GM12878 (cell line): Measurements from ENCODE around the gene PRDM16. TPM values are rescaled to one million over a fixed set of nuclear protein-coding genes. Genes with fewer than 3 reads are reported as not detected.
"Not testable (repeated sequence)": the region's sequence is repeated elsewhere in the genome, so short reads cannot be mapped to it uniquely, and the experiment has no call there.

Source experiments
- ATAC-seq: fragments of 200-7000 bp; cut with Tn5 transposase; 3 replicates; pipeline ENCODE4 v1.9.1; 2020; ENCODE audit warnings: mild to moderate bottlenecking, moderate library complexity
- BruUV-seq: library from RNA; stranded (reverse); fragments of 400-500 nt; replicated peaks from 2 replicates; lab custom pipeline; 2021; lab: Mats Ljungman, UMichigan
- CTCF ChIA-PET: fragments of 300-600 bp; sonication (Branson Sonifier 250); formaldehyde crosslinking; extraction: SDS; loops from one replicate; lab custom pipeline; 2021; ENCODE audit warnings: inconsistent platforms; lab: Yijun Ruan, JAX
- POLR2A ChIA-PET: fragments of 350-600 bp; formaldehyde crosslinking; extraction: SDS; loops from one replicate; lab custom pipeline; 2021; ENCODE audit warnings: inconsistent platforms; lab: Charles Lee
- RAD21 ChIA-PET: fragments of 300-600 bp; sonication (Branson Sonifier 250); formaldehyde crosslinking; loops from one replicate; lab custom pipeline; 2023; ENCODE audit warnings: antibody characterized with exemption; ENCODE audit not compliant: unreplicated experiment; lab: Charles Lee
- SMC1A ChIA-PET: fragments of 300-600 bp; sonication (Branson Sonifier 250); formaldehyde crosslinking; loops from one replicate; lab custom pipeline; 2023; ENCODE audit not compliant: unreplicated experiment, uncharacterized antibody; lab: Charles Lee
- DNase-seq: peaks from one replicate; pipeline ENCODE4 v3.0.0-alpha.2; 2011; ENCODE audit warnings: low read depth, low spot score
- FAIRE-seq: peaks from 3 replicates; lab custom pipeline; 2011; peaks lifted over from hg19 to GRCh38; lab: Jason Lieb, UNC
- H2AFZ ChIP-seq: 2 replicates; pipeline ENCODE4 v1.6.0; 2011; ENCODE audit warnings: low read depth, low read length, control low read depth; ENCODE audit not compliant: control insufficient read depth
- H3K27ac ChIP-seq: 2 replicates; pipeline ENCODE4 v1.5.1; 2011; ENCODE audit warnings: control low read depth; ENCODE audit not compliant: control insufficient read depth, insufficient read depth
- H3K27me3 ChIP-seq, 2 experiments: replicated peaks in 1 of 2; 2 replicates each; pipeline versions ENCODE4 v1.6.0 to v1.6.1; 2011; ENCODE audit warnings: low read length in 1 of 2; ENCODE audit not compliant: control insufficient read depth in 2 of 2, insufficient read depth in 2 of 2
- H3K36me3 ChIP-seq, 2 experiments: 2 replicates each; pipeline ENCODE4 v1.5.1; 2011; ENCODE audit warnings: low read length in 1 of 2; ENCODE audit not compliant: control insufficient read depth in 2 of 2, insufficient read depth in 2 of 2
- H3K4me1 ChIP-seq: 2 replicates; pipeline ENCODE4 v1.6.1; 2011; ENCODE audit warnings: mild to moderate bottlenecking, low read length, moderate library complexity, mixed read lengths; ENCODE audit not compliant: control insufficient read depth, insufficient read depth
- H3K4me2 ChIP-seq: 2 replicates; pipeline ENCODE4 v1.6.0; 2011; ENCODE audit warnings: control low read depth; ENCODE audit not compliant: control insufficient read depth, insufficient read depth
- H3K4me3 ChIP-seq: fragments of 200-600 bp; sonication (generic); 2 replicates; pipeline ENCODE4 v1.5.1; 2016
- H3K79me2 ChIP-seq: 2 replicates; pipeline ENCODE4 v1.6.0; 2011; ENCODE audit warnings: low read length; ENCODE audit not compliant: control insufficient read depth, insufficient read depth
- H3K9ac ChIP-seq: 2 replicates; pipeline ENCODE4 v1.8.0; 2011; ENCODE audit warnings: low read length, control low read depth, mixed read lengths; ENCODE audit not compliant: control insufficient read depth, insufficient read depth
- H3K9me3 ChIP-seq: replicated peaks from 3 replicates; pipeline ENCODE4 v1.5.1; 2011; ENCODE audit warnings: mild to moderate bottlenecking, low read length; ENCODE audit not compliant: control insufficient read depth, insufficient read depth
- H4K20me1 ChIP-seq: 2 replicates; pipeline ENCODE4 v1.6.0; 2011; ENCODE audit not compliant: control insufficient read depth, insufficient read depth
- BCL11A ChIP-seq: IDR thresholded peaks from 2 replicates; pipeline ENCODE4 v1.6.1; 2011; ENCODE audit warnings: low read depth, low read length
- ETV6 ChIP-seq, 2 experiments: fragments of 450-650 bp in 1 of 2; IDR thresholded peaks in 1 of 2; conservative IDR thresholded peaks in 1 of 2; 2 replicates each; pipeline ENCODE4 v1.6.1; 2014; ENCODE audit warnings: antibody characterized with exemption in 1 of 2, borderline replicate concordance in 1 of 2, low read depth in 1 of 2, mild to moderate bottlenecking in 1 of 2, moderate library complexity in 1 of 2
- GABPA ChIP-seq: IDR thresholded peaks from 2 replicates; pipeline ENCODE4 v1.6.1; 2014; ENCODE audit warnings: antibody characterized with exemption, low read depth, mild to moderate bottlenecking, inconsistent platforms
- KLF5 ChIP-seq: fragments of 450-650 bp; IDR thresholded peaks from 2 replicates; pipeline ENCODE4 v1.6.1; 2014; ENCODE audit warnings: mild to moderate bottlenecking; ENCODE audit not compliant: partially characterized antibody
- PAX5 ChIP-seq: IDR thresholded peaks from 2 replicates; pipeline ENCODE4 v1.6.1; 2011; ENCODE audit warnings: low read depth, low read length, borderline replicate concordance
- RAD21 ChIP-seq: IDR thresholded peaks from 2 replicates; pipeline ENCODE4 v1.6.1; 2011; ENCODE audit warnings: mild to moderate bottlenecking, low read depth, low read length, moderate library complexity; ENCODE audit not compliant: insufficient read depth
- RBBP5 ChIP-seq: fragments of 200-600 bp; sonication (generic); conservative IDR thresholded peaks from 2 replicates; pipeline ENCODE4 v1.6.1; 2016
- TCF12 ChIP-seq: IDR thresholded peaks from 2 replicates; pipeline ENCODE4 v1.6.1; 2011; ENCODE audit warnings: low read depth, mild to moderate bottlenecking, low read length
- WGBS: methylation state at CpG from one replicate; pipeline ENCODE4 v1.1.6; 2016; ENCODE audit warnings: low lambda C conversion rate; ENCODE audit not compliant: insufficient replicate concordance, insufficient coverage; ENCODE audit errors: missing lambda C conversion rate; 5-methylcytosine and 5-hydroxymethylcytosine counted together
- in situ Hi-C: fragments of 300-500 bp; cut with MboI; formaldehyde crosslinking; loops from 9 replicates; pipeline ENCODE4 v1.14.3; 2018; ENCODE audit warnings: mixed read lengths
- intact Hi-C: fragments of 100-400 bp; cut with micrococcal nuclease; formaldehyde crosslinking; loops from one replicate; pipeline ENCODE4 v1.14.2; 2022; ENCODE audit not compliant: unreplicated experiment
- polyA plus RNA-seq, 11 experiments: library from polyadenylated mRNA; depleted of rRNA in 4 of 11; unstranded in 6 of 11; stranded (reverse) in 5 of 11; fragments of >200 nt; fragmentation: Nextera tagmentation in 4 of 11; fragmentation: Illumina TruSeq in 1 of 11; extraction: Ambion mirVana in 4 of 11; extraction: Trizol in 1 of 11; gene quantifications; 1 replicate in 1 of 11; 2 replicates in 10 of 11; pipeline versions ENCODE4 v1.2.1 to v1.2.3, GENCODE V29; 2011 to 2016; ENCODE audit warnings: inconsistent platforms in 2 of 11, missing spikeins in 2 of 11, low read depth in 1 of 11
- total RNA-seq, 4 experiments: library from RNA; depleted of rRNA in 3 of 4; stranded (reverse); fragments of >200 nt in 3 of 4; fragmentation: Illumina TruSeq in 1 of 4; extraction: Trizol in 1 of 4; gene quantifications; 2 replicates each; pipeline versions ENCODE4 v1.2.1 to v1.2.3, GENCODE V29; 2013 to 2021

The PRDM16 gene
- total and polyA plus RNA-seq, 10 of the 15 experiments (the other 5 are each of a cell fraction or from before 2014, with no cell fraction given): 0.03 TPM; not detected in 9

DNA sequence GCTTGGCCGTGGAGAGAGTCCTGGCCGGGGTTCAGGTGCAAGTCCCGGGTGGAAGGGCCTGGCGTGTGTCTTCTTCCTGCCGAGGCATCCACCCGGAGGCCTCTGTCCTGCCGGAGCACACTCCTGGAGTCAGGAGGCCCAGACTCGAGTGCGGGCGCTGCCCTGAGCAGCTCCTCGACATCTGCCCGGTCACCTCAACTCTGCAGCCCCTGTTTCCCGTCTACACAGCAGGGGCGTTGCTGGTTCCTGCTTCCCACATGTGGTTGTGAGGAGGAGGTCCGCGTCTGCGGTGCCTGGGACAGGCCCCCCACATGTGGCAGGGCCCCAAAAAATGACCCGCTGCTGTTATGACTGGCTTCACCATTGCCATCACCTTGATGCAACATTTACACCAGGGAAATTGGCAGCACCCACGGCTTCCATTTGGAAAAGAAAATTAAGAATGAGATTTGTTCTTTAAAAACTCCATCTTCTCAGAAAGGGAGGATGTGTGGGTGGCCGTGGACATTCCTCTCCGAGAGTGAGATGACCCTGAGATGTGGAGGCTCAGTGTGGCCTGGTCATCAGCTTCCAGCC is 169.8 kb downstream of the PRDM16 start:
- Histone ChIP-seq H4K20me1 (no peaks in the 10 kb centered on the region), H3K36me3 (no peaks in the 10 kb centered on the region), H2AFZ (no peak overlapping the region), H3K9me3 (no peaks in the 10 kb centered on the region), H3K27ac (no peak overlapping the region), H3K9ac (no peak overlapping the region), H3K4me1 (no peaks in the 10 kb centered on the region), H3K27me3 (no peaks in the 10 kb centered on the region), H3K4me2 (no peak overlapping the region), H3K4me3 (no peak overlapping the region), H3K79me2 (no peaks in the 10 kb centered on the region)
- WGBS: 36% methylated on average over 17 of the region's 21 CpGs
- CTCF ChIA-PET: no interaction called here
- intact Hi-C loops (no loop called here), in situ Hi-C loops (no loop called here)
- POLR2A ChIA-PET: no interaction called here
- DNase-seq (no peak), ATAC-seq (no peak), FAIRE-seq (no peak)
- SMC1A ChIA-PET: no interaction called here
- BruUV-seq: no TSS peak
- RAD21 ChIA-PET: no interaction called here
- no peak for TF ChIP-seq BCL11A
- no peak for TF ChIP-seq RAD21
- no peak for TF ChIP-seq RBBP5
- no peak for TF ChIP-seq ETV6 (conservative IDR thresholded peaks at IDR 0.05 in 1 of 2, IDR thresholded peaks at IDR 0.05 in 1 of 2; ENCODE audit: borderline replicate concordance in 1 of 2, low read depth in 1 of 2)
- TF ChIP-seq PAX5: no peak
- no peak for TF ChIP-seq KLF5
- TF ChIP-seq TCF12: no peak
- TF ChIP-seq GABPA: no peak

DNA sequence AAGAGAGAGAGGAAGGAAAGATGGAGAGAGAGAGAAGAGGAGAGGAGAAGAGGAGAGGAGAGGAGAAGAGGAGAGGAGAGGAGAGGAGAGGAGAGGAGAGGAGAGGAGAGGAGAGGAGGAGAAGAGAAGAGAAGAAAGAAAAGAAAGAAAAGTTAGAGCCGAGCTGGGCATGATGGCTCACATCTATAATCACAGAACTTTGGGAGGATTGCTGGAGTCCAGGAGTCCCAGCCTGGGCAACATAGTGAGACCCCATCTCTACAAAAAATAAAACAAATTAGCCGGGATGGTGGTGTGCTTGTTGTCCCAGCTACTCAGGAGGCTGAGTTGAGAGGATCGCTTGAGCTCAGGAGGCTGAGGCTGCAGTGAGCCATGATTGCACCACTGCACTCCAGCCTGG is 171.0 kb downstream of the PRDM16 start:
- H4K20me1 ChIP-seq, H3K36me3 ChIP-seq, ATAC-seq, H3K9me3 ChIP-seq, POLR2A ChIA-PET, in situ Hi-C loops, FAIRE-seq, SMC1A ChIA-PET, H3K9ac ChIP-seq, DNase-seq, H3K4me1 ChIP-seq, H2AFZ ChIP-seq, H3K4me2 ChIP-seq, H3K4me3 ChIP-seq, H3K79me2 ChIP-seq, CTCF ChIA-PET, H3K27me3 ChIP-seq, intact Hi-C loops, BruUV-seq, H3K27ac ChIP-seq: not testable (repeated sequence)
- WGBS: 42% methylated on average over 3 of the region's 3 CpGs
- RAD21 ChIA-PET: interaction anchor here (0.6 kb wide), 1 partner anchor 1983 kb away, joined by 3 read pairs; no protein-coding TSS in a partner anchor
